ENCODE data around the gene AGAP3. TPM values are rescaled to one million over a fixed set of nuclear protein-coding genes. Genes with fewer than 3 reads are reported as not detected.

The AGAP3 gene
- total and polyA plus RNA-seq, 4 donors: 75.9 to 194 (median 110) TPM

DNA sequence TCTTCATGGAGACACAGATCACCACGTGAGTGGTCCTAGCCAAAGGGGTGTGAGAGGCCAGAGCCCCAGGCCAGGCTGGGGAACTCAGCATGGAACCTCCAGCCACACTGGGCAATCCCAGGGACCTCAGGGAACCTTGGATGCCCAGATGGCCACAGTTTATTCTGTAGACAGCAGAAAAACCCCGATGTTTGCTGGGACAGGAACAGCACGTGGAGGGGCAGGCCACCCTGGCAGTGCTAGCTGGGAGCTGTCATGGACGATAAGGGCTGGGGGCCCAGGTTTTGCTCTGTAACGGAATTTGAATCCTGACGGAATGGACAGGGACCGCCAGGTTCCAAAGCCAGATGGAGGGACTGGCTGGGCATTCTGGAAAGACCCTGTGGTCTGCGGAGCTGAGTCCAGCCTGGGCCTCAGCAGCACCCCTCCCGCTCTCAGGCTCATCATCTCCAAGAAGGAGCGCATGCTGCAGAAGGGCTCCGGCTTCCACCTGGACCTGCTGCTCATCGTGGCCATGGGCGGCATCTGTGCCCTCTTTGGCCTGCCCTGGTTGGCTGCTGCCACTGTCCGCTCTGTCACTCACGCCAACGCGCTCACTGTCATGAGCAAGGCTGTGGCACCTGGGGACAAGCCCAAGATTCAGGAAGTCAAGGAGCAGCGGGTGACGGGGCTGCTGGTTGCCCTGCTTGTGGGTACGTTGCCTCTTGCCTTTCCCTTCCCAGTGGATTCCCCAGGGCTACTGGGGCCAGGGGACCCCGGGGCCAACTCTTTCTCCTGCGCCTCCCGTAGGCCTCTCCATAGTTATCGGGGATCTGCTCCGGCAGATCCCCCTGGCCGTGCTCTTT lies 11.2 kb upstream of the AGAP3 start:
- peaks cover 19 to 56% (median 32%) of the 10 kb centered on the region in 4 donors for H3K36me3 ChIP-seq (ENCODE audit: control insufficient read depth in 4 of 4, insufficient read depth in 4 of 4, low read length in 4 of 4)

DNA sequence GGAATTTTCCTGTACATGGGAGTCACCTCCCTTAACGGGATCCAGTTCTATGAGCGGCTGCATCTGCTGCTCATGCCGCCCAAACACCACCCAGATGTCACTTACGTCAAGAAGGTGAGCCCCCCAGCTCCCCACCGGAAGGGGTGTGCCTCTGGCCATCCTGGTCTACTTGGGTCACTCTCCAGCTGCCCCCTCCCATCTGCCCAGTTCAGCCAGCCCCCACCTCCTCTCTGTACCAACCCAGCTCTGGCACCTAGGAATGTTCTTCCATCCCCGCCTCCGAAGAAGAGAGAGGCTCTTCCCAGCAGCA lies 10.7 kb upstream of the AGAP3 start:
- H3K4me1 ChIP-seq (ENCODE audit: control insufficient read depth in 5 of 5, insufficient read depth in 5 of 5, low read length in 5 of 5): peaks cover 0 to 19% (median 12%) of the 10 kb centered on the region in 5 donors
- H3K9me3 ChIP-seq (ENCODE audit: control insufficient read depth in 4 of 4, insufficient read depth in 3 of 4, low read length in 3 of 4): no peaks in the 10 kb centered on the region
- H3K4me3 ChIP-seq: no peak overlapping the region
- H3K27ac ChIP-seq (ENCODE audit: low read depth in 1 of 2, low read length in 1 of 2): no peak overlapping the region
- 89 to 90% methylated on average over 7 of the region's 7 CpGs for WGBS, 2 donors
- no peaks in the 10 kb centered on the region for H3K27me3 ChIP-seq (ENCODE audit: control insufficient read depth in 3 of 3, insufficient read depth in 3 of 3, low read length in 2 of 3)
- DNase-seq (no peak), ATAC-seq (ENCODE audit: insufficient read depth, low FRiP score) (no peak)
- TF ChIP-seq, protein P1, sequence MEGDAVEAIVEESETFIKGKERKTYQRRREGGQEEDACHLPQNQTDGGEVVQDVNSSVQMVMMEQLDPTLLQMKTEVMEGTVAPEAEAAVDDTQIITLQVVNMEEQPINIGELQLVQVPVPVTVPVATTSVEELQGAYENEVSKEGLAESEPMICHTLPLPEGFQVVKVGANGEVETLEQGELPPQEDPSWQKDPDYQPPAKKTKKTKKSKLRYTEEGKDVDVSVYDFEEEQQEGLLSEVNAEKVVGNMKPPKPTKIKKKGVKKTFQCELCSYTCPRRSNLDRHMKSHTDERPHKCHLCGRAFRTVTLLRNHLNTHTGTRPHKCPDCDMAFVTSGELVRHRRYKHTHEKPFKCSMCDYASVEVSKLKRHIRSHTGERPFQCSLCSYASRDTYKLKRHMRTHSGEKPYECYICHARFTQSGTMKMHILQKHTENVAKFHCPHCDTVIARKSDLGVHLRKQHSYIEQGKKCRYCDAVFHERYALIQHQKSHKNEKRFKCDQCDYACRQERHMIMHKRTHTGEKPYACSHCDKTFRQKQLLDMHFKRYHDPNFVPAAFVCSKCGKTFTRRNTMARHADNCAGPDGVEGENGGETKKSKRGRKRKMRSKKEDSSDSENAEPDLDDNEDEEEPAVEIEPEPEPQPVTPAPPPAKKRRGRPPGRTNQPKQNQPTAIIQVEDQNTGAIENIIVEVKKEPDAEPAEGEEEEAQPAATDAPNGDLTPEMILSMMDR (IDR thresholded peaks at IDR 0.05; ENCODE audit: control extremely low read depth, extremely low read depth): no peak
- peaks cover 19 to 50% (median 30%) of the 10 kb centered on the region in 4 donors for H3K36me3 ChIP-seq (ENCODE audit: control insufficient read depth in 4 of 4, insufficient read depth in 4 of 4, low read length in 4 of 4)
- H3K9ac ChIP-seq (ENCODE audit: insufficient read depth in 1 of 2, low read length in 2 of 2): no peak overlapping the region

More for the DNA sequence above, 11.2 kb upstream of the AGAP3 start:
- Histone ChIP-seq H3K9me3 (ENCODE audit: control insufficient read depth in 4 of 4, insufficient read depth in 3 of 4, low read length in 3 of 4) (no peaks in the 10 kb centered on the region), H3K9ac (ENCODE audit: insufficient read depth in 1 of 2, low read length in 2 of 2) (no peak overlapping the region), H3K27me3 (ENCODE audit: control insufficient read depth in 3 of 3, insufficient read depth in 3 of 3, low read length in 2 of 3) (no peaks in the 10 kb centered on the region), H3K4me3 (no peak overlapping the region), H3K27ac (ENCODE audit: low read depth in 1 of 2, low read length in 1 of 2) (no peak overlapping the region), H3K4me1 (ENCODE audit: control insufficient read depth in 5 of 5, insufficient read depth in 5 of 5, low read length in 5 of 5) (peaks cover 0 to 19% (median 12%) of the 10 kb centered on the region in 5 donors)
- ATAC-seq (ENCODE audit: insufficient read depth, low FRiP score) (no peak), DNase-seq (no peak)
- TF ChIP-seq, protein P1 (IDR thresholded peaks at IDR 0.05; ENCODE audit: control extremely low read depth, extremely low read depth): no peak
- WGBS, 2 donors: 90 to 93% methylated on average over 26 of the region's 26 CpGs

DNA sequence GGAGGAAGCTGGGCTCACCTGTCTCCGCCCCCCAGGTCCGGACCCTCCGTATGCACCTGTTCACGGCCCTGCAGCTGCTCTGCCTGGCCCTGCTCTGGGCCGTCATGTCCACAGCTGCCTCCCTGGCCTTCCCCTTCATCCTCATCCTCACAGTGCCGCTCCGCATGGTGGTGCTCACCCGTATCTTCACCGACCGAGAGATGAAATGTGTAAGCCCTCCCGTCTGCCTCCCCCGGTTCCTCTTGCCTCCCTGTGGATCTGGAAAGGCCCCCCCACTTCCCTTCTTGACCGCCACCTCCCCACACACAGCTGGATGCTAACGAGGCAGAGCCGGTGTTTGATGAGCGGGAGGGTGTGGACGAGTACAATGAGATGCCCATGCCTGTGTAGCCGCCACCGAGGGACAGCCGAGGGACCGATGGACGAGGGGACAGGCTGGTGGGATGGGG lies 10.3 kb upstream of the AGAP3 start:
- peaks cover 19 to 47% (median 30%) of the 10 kb centered on the region in 4 donors for H3K36me3 ChIP-seq (ENCODE audit: control insufficient read depth in 4 of 4, insufficient read depth in 4 of 4, low read length in 4 of 4)
- TF ChIP-seq, protein P1 (IDR thresholded peaks at IDR 0.05; ENCODE audit: control extremely low read depth, extremely low read depth): no peak
- H3K27ac ChIP-seq (ENCODE audit: low read depth in 1 of 2, low read length in 1 of 2): no peak overlapping the region
- H3K9ac ChIP-seq (ENCODE audit: insufficient read depth in 1 of 2, low read length in 2 of 2): no peak overlapping the region
- peaks cover 0 to 20% (median 12%) of the 10 kb centered on the region in 5 donors for H3K4me1 ChIP-seq (ENCODE audit: control insufficient read depth in 5 of 5, insufficient read depth in 5 of 5, low read length in 5 of 5)
- H3K4me3 ChIP-seq: no peak overlapping the region
- 87 to 88% methylated on average over 22 of the region's 22 CpGs for WGBS, 2 donors
- H3K9me3 ChIP-seq (ENCODE audit: control insufficient read depth in 4 of 4, insufficient read depth in 3 of 4, low read length in 3 of 4): no peaks in the 10 kb centered on the region
- H3K27me3 ChIP-seq (ENCODE audit: control insufficient read depth in 3 of 3, insufficient read depth in 3 of 3, low read length in 2 of 3): no peaks in the 10 kb centered on the region
- DNase-seq (no peak), ATAC-seq (ENCODE audit: insufficient read depth, low FRiP score) (no peak)
